Vagina (tissue), 2 donors: ENCODE results near the gene HOPX. TPM values are rescaled to one million over a fixed set of nuclear protein-coding genes. Genes with fewer than 3 reads are reported as not detected.

ENCODE experiments used
- DNase-seq, 2 donors: peaks; one replicate each; pipeline ENCODE4 v3.0.0-alpha.2; 2017; ENCODE audit errors: extremely low spot score in 2 of 2
- H3K27ac ChIP-seq: fragments of 200-600 bp; sonication (generic); one replicate; pipeline ENCODE4 v1.5.1; 2019
- H3K27me3 ChIP-seq: fragments of 200-600 bp; sonication (generic); one replicate; pipeline ENCODE4 v1.5.1; 2019
- H3K36me3 ChIP-seq, 2 donors: fragments of 200-600 bp; sonication (generic); one replicate each; pipeline ENCODE4 v1.5.1; 2017 to 2019
- H3K4me1 ChIP-seq: fragments of 200-600 bp; sonication (generic); one replicate; pipeline ENCODE4 v1.5.1; 2019
- H3K4me3 ChIP-seq, 2 donors: fragments of 200-600 bp; sonication (generic); 1 replicate in 1 of 2; 2 replicates in 1 of 2; pipeline ENCODE4 v1.5.1; 2016 to 2019
- H3K9me3 ChIP-seq: fragments of 200-600 bp; sonication (generic); one replicate; pipeline ENCODE4 v1.5.1; 2019
- POLR2A ChIP-seq, 2 donors: fragments of 450-650 bp; IDR thresholded peaks; one replicate each; pipeline ENCODE4 v1.6.1; 2017; ENCODE audit warnings: antibody characterized with exemption in 2 of 2, mild to moderate bottlenecking in 2 of 2, moderate library complexity in 2 of 2
- POLR2AphosphoS5 ChIP-seq, 2 donors: sonication (generic); formaldehyde crosslinking; IDR thresholded peaks; one replicate each; pipeline ENCODE4 v1.9.0; 2017; ENCODE audit warnings: antibody characterized with exemption in 2 of 2, mild to moderate bottlenecking in 2 of 2, low read depth in 1 of 2; ENCODE audit not compliant: insufficient read depth in 1 of 2
- intact Hi-C: fragments of 100-400 bp; cut with DNase I; formaldehyde crosslinking; loops from one replicate; pipeline ENCODE4 v1.15.1; 2023
- total RNA-seq: library from RNA; depleted of rRNA; stranded (reverse); fragments of >200 nt; gene quantifications from one replicate; pipeline ENCODE4 v1.2.3, GENCODE V29; 2016
- TF ChIP-seq, protein P1 (sequence below), 3 experiments: fragments of 450-650 bp in 2 of 3; fragments of 200-600 bp in 1 of 3; sonication (generic) in 1 of 3; IDR thresholded peaks; one replicate each; pipeline ENCODE4 v1.5.1; 2017 to 2019; ENCODE audit warnings: antibody characterized with exemption in 3 of 3, mild to moderate bottlenecking in 2 of 3, moderate library complexity in 2 of 3

The HOPX gene
- total RNA-seq, 1 donor from 2014 or later, result 112 TPM

DNA sequence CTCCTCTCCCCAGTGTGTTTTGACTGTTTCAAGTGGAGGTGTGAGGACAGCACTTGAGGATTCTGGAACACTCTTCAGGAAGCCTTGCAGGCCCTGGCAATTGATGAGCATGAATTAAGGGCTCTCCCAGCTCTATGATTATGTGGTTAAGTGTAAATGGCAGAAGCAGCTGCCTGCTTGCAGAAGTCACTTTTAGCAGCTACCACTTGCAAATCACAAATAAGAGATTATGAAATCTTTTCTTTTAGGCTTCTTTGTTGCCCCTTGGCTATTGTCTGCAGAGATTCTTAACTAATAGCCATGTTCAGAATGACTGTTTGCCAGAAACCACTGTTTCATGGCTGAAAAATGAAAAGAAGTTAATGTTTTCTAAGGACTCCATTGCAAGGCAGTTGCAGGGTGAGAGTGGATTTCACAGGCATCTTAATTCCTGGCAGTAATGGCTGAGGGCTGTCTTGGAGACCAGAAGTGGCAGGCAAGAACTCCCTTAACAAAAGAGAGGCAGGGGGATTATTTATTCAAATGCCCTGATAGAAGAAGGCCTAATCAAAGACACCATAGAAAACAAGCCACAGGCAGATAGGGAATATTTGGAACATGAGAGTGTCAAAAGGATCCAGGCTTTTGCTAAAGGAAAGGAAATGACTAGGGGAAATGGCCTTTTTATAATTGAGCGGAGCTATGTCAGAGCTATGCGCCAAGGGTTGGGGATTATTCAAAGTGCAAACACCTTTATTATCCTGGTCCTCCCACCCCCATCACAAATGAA, 8.3 kb upstream of the HOPX start:
- Histone ChIP-seq H3K9me3 (no peaks in the 10 kb centered on the region), H3K36me3 (no peaks in the 10 kb centered on the region), H3K4me3 (no peak overlapping the region), H3K27me3 (no peaks in the 10 kb centered on the region), H3K4me1 (peaks cover 7% of the 10 kb centered on the region), H3K27ac (no peak overlapping the region)
- TF ChIP-seq POLR2AphosphoS5 (IDR thresholded peaks at IDR 0.05; ENCODE audit: insufficient read depth in 1 of 2, low read depth in 1 of 2) (no peak), POLR2A (IDR thresholded peaks at IDR 0.05) (no peak)
- TF ChIP-seq, protein P1, sequence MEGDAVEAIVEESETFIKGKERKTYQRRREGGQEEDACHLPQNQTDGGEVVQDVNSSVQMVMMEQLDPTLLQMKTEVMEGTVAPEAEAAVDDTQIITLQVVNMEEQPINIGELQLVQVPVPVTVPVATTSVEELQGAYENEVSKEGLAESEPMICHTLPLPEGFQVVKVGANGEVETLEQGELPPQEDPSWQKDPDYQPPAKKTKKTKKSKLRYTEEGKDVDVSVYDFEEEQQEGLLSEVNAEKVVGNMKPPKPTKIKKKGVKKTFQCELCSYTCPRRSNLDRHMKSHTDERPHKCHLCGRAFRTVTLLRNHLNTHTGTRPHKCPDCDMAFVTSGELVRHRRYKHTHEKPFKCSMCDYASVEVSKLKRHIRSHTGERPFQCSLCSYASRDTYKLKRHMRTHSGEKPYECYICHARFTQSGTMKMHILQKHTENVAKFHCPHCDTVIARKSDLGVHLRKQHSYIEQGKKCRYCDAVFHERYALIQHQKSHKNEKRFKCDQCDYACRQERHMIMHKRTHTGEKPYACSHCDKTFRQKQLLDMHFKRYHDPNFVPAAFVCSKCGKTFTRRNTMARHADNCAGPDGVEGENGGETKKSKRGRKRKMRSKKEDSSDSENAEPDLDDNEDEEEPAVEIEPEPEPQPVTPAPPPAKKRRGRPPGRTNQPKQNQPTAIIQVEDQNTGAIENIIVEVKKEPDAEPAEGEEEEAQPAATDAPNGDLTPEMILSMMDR (IDR thresholded peaks at IDR 0.05), result no peak
- intact Hi-C loops, result no loop called here
- no peak for DNase-seq

DNA sequence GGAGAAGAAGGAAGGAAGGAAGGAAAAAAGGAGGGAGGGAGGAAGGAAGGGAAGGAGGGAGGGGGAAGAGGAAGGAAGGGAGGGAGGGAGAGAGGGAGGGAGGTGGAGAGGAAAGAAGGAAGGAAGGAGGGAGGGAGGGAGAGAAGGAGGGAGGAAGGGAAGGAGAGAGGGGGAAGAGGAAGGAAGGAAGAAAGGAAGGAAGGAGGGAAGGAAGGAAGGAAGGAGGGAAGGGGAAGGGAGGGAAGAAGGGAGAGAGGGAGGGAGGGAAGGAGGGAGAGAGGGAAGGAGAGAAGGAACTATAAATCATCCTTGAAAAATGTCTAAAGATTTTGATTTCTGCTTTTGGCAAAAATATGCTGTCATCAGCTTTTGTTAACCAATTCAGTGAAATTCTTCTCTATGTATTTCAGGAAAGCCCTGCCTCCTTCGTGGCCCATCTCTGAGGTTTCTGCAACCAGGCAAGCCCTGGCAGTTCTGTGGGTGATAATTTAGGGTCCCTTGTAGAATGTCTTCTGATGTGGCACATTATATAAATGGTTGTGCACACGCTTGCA, 7.1 kb upstream of the HOPX start:
- H3K4me1 ChIP-seq, result peaks cover 10% of the 10 kb centered on the region
- no peak for DNase-seq
- H3K36me3 ChIP-seq, result no peaks in the 10 kb centered on the region
- H3K27ac ChIP-seq, result no peak overlapping the region
- H3K27me3 ChIP-seq, result no peaks in the 10 kb centered on the region
- H3K4me3 ChIP-seq, result no peak overlapping the region
- intact Hi-C loops, result no loop called here
- TF ChIP-seq POLR2A (IDR thresholded peaks at IDR 0.05) (no peak), POLR2AphosphoS5 (IDR thresholded peaks at IDR 0.05; ENCODE audit: insufficient read depth in 1 of 2, low read depth in 1 of 2) (no peak)
- TF ChIP-seq, protein P1 (IDR thresholded peaks at IDR 0.05), result no peak
- no peaks in the 10 kb centered on the region for H3K9me3 ChIP-seq

DNA sequence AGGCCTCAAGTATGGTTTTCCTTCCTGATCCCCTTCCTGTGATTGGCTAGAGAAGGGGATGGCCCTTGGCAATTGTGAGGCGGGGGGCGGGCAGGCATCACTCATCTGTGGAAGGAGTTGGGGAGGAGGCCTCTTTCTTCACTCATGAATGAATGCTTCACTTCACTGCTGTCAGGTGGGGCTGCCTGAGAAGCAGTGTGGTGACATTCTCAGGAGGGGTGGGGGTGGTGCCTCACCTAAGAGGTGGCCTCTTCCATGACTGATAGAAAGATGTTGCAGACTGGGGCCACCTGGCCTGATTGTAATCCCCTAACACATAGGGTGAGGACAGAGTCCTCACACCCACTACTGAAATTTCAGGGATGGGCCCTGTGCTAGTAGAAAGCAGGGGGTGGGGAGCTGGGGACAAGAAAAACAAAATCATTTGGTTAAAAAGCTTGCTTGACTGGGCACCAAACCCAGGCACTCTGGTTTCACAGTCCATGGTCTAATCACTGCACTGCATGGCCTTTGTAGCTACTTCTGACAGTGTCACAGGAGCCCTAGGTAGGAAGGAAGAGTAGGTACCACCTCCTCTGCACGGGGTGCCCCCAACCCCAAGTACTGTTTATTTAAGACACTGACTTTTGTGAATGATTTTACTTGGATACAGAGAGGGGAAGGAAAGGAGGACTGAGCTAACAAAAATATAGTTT, 5.6 kb upstream of the HOPX start:
- intact Hi-C loops, result no loop called here
- H3K9me3 ChIP-seq, result no peaks in the 10 kb centered on the region
- H3K36me3 ChIP-seq, result no peaks in the 10 kb centered on the region
- no peaks in the 10 kb centered on the region for H3K27me3 ChIP-seq
- H3K27ac ChIP-seq, result no peak overlapping the region
- TF ChIP-seq POLR2A (IDR thresholded peaks at IDR 0.05), result no peak
- TF ChIP-seq POLR2AphosphoS5 (IDR thresholded peaks at IDR 0.05; ENCODE audit: insufficient read depth in 1 of 2, low read depth in 1 of 2), result no peak
- TF ChIP-seq, protein P1 (IDR thresholded peaks at IDR 0.05), result no peak
- peaks cover 10% of the 10 kb centered on the region for H3K4me1 ChIP-seq
- no peak overlapping the region for H3K4me3 ChIP-seq
- DNase-seq, result no peak

DNA sequence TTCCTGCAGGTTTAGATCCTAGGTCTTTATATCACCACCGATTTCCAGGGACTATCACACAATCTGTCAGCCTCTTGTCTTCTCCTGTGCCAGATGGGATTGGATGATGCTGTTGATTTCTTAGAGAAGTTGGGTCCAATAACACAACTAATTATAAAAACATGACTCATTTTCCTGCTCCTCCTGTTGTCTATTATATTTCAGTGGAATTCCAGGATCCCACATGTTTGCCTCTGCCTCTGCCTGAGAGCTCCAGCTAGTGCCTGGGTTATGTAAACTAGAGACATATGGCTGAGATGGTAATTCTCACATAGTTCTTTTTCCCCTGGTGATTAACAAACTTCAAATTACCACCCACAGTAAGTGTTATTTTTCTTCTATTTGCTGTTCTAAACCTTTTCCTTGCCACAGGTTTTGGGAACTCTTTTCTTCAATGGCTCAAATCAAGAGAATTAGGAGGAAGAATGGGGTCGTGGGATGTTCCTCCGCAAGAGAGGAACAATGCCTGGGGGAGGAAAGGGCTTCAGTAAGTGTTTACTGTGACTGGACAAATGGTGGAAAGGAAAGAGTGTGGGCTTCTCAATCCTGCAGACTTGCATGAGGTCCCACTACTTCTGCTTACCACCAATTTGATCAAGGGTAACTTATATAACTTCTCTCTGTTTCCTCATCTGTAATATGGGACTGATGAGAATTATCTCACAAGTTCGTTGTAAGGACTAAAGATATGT, 3.4 kb upstream of the HOPX start:
- Histone ChIP-seq H3K36me3 (no peaks in the 10 kb centered on the region), H3K4me3 (no peak overlapping the region), H3K4me1 (peaks cover 10% of the 10 kb centered on the region), H3K27me3 (no peaks in the 10 kb centered on the region), H3K27ac (no peak overlapping the region), H3K9me3 (no peaks in the 10 kb centered on the region)
- DNase-seq, result no peak
- intact Hi-C loops, result no loop called here
- TF ChIP-seq, protein P1 (IDR thresholded peaks at IDR 0.05), result no peak
- TF ChIP-seq POLR2A (IDR thresholded peaks at IDR 0.05) (no peak), POLR2AphosphoS5 (IDR thresholded peaks at IDR 0.05; ENCODE audit: insufficient read depth in 1 of 2, low read depth in 1 of 2) (no peak)
